ENCODE data around the gene PTGR1. TPM values are rescaled to one million over a fixed set of nuclear protein-coding genes. Genes with fewer than 3 reads are reported as not detected.
A peak's percentile ranks its signal among the peaks of the same experiment; 100 is the strongest.

PTGR1 gene
- polyA plus RNA-seq, 3 donors = 199 to 397 (median 309) TPM

DNA sequence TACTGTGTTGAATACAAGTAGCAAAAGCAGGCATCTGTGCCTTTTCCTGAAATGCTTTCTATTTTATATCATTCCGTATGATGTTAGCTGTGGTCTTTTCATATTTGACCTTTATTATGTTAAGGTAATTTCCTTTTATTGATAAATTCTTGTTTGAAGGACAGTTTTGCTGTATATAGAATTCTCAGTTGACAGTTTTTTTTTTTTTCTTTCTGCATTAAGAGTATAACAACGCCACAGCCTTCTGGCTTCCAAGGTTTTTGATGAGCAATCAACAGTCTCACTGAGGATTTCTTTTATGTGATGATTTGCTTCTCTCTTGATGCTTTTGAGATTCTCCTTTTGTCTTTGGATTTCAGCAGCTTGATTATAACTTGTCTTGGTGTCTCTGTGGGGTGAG lies 50.8 kb downstream of the PTGR1 start:
- DNase-seq (ENCODE audit: low read depth in 3 of 3, low spot score in 2 of 3) = no peak

DNA sequence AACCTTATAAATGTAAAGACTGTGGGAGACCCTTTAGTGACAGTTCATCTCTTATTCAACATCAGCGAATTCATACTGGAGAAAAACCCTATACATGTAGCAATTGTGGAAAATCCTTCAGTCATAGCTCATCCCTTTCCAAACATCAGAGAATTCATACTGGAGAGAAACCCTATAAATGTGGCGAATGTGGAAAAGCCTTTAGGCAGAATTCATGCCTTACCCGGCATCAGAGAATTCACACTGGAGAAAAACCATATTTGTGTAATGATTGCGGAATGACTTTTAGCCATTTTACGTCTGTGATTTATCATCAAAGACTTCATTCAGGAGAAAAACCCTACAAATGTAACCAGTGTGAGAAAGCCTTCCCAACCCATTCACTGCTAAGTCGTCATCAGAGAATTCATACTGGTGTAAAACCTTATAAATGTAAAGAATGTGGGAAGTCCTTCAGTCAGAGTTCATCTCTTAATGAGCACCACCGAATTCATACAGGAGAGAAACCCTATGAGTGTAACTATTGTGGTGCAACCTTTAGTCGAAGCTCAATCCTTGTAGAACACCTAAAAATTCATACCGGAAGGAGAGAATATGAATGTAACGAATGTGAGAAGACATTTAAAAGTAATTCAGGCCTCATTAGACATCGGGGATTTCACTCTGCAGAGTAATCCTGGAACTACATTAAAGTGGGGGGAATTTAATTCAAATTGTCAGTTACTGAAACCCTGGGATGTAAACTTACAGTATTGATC lies 56.8 kb downstream of the PTGR1 start:
- DNase-seq (ENCODE audit: low read depth in 3 of 3, low spot score in 2 of 3) = no peak

DNA sequence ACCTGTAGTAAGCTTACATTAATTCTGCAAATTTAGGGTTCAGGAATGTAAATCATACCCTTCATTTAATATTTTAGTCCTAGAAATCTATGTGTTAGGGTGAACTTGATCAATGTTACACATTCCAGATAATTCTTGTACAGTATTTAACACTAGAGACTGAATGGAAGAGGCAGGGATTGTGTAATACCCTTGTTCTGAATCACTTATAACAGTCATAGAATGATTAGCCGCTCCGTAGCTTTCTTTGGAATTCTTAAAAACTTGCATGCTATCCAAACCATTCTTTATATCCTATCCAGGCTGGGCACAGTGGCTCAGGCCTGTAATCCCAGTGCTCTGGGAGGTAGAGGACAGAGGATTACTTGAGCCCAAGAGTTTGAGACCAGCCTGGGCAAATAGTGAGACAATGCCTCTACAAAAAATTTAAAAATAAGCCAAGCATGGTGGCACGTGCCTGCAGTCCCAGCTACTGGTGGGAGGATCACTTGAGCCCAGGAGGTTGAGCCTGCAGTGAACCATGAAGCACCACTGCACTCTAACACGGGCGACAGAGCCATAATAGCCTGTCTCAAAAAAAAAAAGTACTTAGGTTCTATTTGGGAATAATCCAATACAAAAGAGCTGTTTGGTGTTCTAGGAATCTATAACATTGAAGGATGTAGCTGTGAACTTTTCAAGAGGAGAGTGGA lies 66.2 kb downstream of the PTGR1 start:
- no peak for DNase-seq (ENCODE audit: low read depth in 3 of 3, low spot score in 2 of 3)

DNA sequence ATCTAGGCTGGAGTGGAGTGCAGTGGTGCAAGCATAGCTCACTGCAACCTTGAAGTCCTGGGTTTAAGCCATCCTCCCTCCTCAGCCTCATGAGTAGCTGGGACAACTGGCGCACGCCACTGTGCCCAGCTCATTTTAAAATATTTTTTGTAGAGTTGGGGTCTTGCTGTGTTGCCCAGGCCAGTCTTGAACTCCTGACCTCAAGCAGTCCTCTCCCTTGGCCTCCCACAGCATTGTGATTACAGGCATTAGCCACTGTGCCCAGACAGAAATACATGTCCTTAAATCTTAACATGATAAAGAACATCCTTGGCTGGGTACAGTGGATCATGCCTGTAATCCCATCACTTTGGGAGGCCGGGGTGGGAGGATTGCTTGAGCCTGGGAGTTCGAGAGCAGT lies 67.7 kb downstream of the PTGR1 start:
- DNase-seq (ENCODE audit: low read depth in 3 of 3, low spot score in 2 of 3) = no peak

DNA sequence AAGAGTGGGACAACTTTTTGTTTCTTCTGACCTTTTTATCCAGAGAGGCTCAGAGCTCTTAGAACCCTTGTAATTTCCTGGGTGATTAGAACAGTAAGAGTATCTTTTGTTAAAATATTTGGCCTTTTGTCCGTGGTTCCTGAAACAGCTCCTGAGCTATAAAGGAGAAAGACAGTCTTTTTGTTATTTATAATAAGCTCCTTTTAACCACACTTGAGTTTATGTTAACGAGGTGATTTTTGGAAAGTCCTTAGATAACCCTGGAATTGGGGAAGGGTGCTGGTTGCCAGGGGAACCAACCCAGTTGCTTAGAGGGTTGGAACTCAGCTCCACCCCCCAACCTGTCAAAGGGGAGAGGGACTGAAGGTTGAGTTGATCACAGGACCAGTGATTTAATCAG lies 69.7 kb downstream of the PTGR1 start:
- no peak for DNase-seq (ENCODE audit: low read depth in 3 of 3, low spot score in 2 of 3)

DNA sequence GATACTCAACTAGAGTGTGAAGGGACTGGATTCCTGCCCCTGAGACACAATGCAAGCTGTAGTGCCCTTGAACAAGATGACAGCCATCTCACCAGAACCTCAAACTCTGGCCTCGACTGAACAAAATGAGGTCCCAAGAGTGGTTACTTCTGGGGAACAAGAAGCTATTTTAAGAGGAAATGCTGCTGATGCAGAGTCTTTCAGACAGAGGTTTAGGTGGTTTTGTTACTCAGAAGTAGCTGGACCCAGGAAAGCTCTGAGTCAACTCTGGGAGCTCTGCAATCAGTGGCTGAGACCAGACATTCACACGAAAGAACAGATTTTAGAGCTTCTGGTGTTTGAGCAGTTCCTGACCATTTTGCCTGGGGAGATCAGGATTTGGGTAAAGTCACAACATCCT lies 72.1 kb downstream of the PTGR1 start:
- DNase-seq (ENCODE audit: low read depth in 3 of 3, low spot score in 2 of 3) = no peak

DNA sequence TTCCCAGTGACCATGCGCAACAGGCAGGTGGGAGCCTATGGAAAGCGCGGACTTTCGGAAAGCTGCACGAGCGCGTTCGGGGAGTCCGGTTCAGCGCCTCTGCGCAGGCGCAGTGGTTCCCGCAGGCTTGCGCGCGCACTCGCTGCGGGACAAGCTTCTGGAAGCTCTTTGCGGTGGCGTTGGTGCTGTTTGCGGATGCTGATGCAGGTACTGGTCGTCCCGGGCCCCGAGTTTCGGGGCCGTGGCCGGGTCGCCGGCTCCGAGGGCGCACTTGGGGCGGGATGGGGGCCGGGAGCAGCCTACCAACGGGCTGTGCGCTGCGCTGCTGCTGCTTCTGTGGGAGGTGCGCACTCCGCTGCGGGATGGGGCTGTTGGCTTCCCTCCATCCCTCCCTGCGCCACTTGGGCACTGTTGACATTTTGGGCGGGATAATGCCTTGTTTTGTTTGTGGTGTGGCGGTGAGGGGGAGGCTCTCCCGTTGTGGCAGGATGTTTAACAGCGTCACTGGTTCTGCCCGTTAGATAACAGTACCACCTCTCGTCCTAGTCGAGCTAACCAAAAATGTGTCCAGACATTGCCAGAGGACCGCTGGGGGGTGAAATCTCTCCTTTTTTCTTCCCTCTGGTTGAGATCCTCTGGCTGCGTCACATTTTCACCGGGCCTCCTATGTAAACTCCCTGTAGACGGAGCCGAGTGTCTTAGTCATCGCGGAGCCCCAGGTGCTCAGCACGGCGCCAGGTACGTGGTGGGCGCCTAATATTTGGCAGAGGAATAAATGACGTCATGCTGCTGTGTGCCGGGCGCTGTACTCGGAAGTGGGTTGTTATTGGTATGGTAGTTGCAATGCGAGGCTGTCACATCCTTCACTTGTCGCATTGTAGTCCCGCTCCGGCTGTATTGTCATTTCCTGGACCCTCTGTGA lies 74.1 kb downstream of the PTGR1 start, which contains the start of gene ZNF483:
TSS of gene ZNF483 (plus strand) at position 124 of the 922 bp plus-strand sequence. CDS start 2,217 bp downstream, outside the sequence.
- peak; percentile 70 to 74 (median 72) for DNase-seq (ENCODE audit: low read depth in 3 of 3, low spot score in 2 of 3)

DNA sequence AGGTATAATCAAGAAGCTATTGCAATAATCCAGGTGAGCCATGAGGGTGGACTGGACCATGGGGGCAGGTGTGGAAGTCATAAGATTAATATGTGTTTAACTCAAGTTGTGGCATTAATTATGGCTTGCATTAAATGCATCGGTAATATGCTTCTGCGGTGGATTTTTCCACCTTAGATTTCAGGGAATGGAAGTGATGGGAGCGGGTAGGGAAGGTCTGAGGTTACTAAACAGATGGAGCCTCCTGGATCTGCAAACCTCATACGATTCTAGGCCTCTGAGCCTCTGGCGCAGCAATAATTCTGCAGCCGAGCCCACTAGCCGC lies 74.8 kb downstream of the PTGR1 start:
- no peak for DNase-seq (ENCODE audit: low read depth in 3 of 3, low spot score in 2 of 3)

DNA sequence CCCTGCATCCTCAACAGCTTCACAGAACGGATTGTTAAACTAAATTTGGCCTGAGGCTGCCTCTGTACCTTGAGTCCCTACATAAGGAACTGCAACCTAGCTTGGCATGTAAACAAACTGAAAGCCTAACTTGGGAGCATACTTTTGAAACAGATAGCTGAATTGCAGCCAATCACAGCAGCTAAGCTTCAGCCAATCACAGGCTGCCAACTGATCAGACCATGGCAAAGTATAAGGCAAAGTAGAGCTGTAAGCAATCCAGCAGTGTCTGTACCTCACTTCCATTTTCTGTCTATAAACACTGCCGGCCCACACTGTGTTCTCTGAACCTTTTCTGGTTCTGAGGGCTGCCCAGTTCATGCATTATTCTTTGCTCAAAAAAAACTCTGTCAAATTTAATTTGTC lies 83.4 kb downstream of the PTGR1 start:
- DNase-seq (ENCODE audit: low read depth in 3 of 3, low spot score in 2 of 3) = no peak

DNA sequence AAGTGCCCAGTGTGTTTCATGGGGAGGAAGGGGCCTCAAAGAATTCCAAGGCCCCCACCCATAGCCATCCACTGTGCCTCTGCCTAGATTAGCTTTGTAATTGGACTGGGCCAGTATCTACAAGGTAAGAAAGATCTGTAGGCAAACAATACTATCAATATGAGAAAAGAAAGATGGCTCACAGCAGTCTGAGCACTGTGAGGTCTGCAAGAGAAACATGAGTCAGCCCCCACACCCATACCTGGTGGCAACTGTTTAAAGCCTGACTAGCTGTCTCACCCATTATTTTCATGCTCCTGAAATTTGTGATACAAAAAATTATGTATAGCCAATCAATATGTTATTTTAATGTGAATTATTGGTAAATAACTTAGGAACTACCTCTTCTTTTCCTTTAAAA lies 84.5 kb downstream of the PTGR1 start:
- DNase-seq (ENCODE audit: low read depth in 3 of 3, low spot score in 2 of 3) = no peak

Other genes starting within 250 kb of the PTGR1 start
- 10 to 100 TPM; 78.6 to 82.9 (median 79.0) TPM for gene ECPAS, start 115.3 kb downstream of the PTGR1 start, polyA plus RNA-seq (ENCODE audit: insufficient read length in 3 of 3)
- 1 to 10 TPM; 2.2 to 2.7 (median 2.3) TPM for gene ZNF483, start 74.5 kb downstream of the PTGR1 start, polyA plus RNA-seq (ENCODE audit: insufficient read length in 3 of 3)
- gene DNAJC25, start 31.7 kb upstream of the PTGR1 start, polyA plus RNA-seq (ENCODE audit: insufficient read length in 3 of 3) = 10 to 100 TPM; 14.1 to 15.3 (median 15.1) TPM
- 10 to 100 TPM; 55.0 to 69.7 (median 61.0) TPM for gene GNG10, start 62.0 kb upstream of the PTGR1 start, polyA plus RNA-seq (ENCODE audit: insufficient read length in 3 of 3)
- gene SHOC1, start 195.3 kb upstream of the PTGR1 start, polyA plus RNA-seq (ENCODE audit: insufficient read length in 3 of 3) = under 1 TPM; 0.75 to 0.87 (median 0.85) TPM

All from right renal cortex interstitium (tissue), 3 donors.